ENCODE data around the gene GNG7. TPM values are rescaled to one million over a fixed set of nuclear protein-coding genes. Genes with fewer than 3 reads are reported as not detected.
"Not testable (repeated sequence)": the region's sequence is repeated elsewhere in the genome, so short reads cannot be mapped to it uniquely, and the experiment has no call there.

GNG7 gene
- total and polyA plus RNA-seq, 12 donors = 0.83 to 16.5 (median 7.8) TPM

- no peak overlapping the region for H3K27ac ChIP-seq
- no peaks in the 10 kb centered on the region for H3K9me3 ChIP-seq (replicated peaks in 1 of 3)
- H3K4me1 ChIP-seq (replicated peaks in 1 of 2) = peaks cover 10 to 12% of the 10 kb centered on the region in 2 donors
- no peaks in the 10 kb centered on the region for H3K36me3 ChIP-seq (replicated peaks in 1 of 2)
- H3K4me3 ChIP-seq = no peak overlapping the region
- DNase-seq = peak in 1 of 7 donors; percentile 12
- WGBS, 4 donors = 86 to 90% (median 88%) methylated on average over 17 to 19 of the region's 19 CpGs
- no peak for TF ChIP-seq POLR2A (IDR thresholded peaks at IDR 0.05)
- no peak for TF ChIP-seq CTCF (IDR thresholded peaks at IDR 0.05)
- intact Hi-C loops (cut with DNase I) = no loop called here
- H3K27me3 ChIP-seq = no peaks in the 10 kb centered on the region
Observed at GRCh38 chr19:2573916-2574315, 128.6 kb downstream of the GNG7 start.

- DNase-seq; intact Hi-C loops (cut with DNase I); H3K4me1 ChIP-seq (replicated peaks in 1 of 2); H3K27ac ChIP-seq; H3K36me3 ChIP-seq (replicated peaks in 1 of 2); H3K4me3 ChIP-seq; H3K9me3 ChIP-seq (replicated peaks in 1 of 3); H3K27me3 ChIP-seq: not testable (repeated sequence)
- 95 to 96% (median 95%) methylated on average over 12 of the region's 12 CpGs for WGBS, 4 donors
Observed at GRCh38 chr19:2572152-2572551, 130.3 kb downstream of the GNG7 start.

GRCh38 chr19:2569596-2570465 is 132.7 kb downstream of the GNG7 start:
- WGBS, 4 donors = 87 to 92% (median 88%) methylated on average over 20 to 21 of the region's 21 CpGs
- Histone ChIP-seq H3K9me3 (replicated peaks in 1 of 3) (no peaks in the 10 kb centered on the region), H3K27ac (peak overlapping the region in 1 of 5 donors; percentile 40), H3K27me3 (no peaks in the 10 kb centered on the region), H3K4me3 (no peak overlapping the region), H3K36me3 (replicated peaks in 1 of 2) (no peaks in the 10 kb centered on the region), H3K4me1 (replicated peaks in 1 of 2) (no peaks in the 10 kb centered on the region)
- intact Hi-C loops (cut with DNase I) = no loop called here
- peak in 1 of 7 donors; percentile 14 for DNase-seq
- TF ChIP-seq POLR2A (IDR thresholded peaks at IDR 0.05) = no peak
- TF ChIP-seq CTCF (IDR thresholded peaks at IDR 0.05) = no peak

- intact Hi-C loops (cut with DNase I) = no loop called here
- no peak for DNase-seq
- WGBS, 4 donors = 60 to 77% (median 70%) methylated on average over 4 to 6 of the region's 6 CpGs
Observed at GRCh38 chr19:2567996-2568395, 134.5 kb downstream of the GNG7 start.

More at GRCh38 chr19:2567996-2568395, 134.5 kb downstream of the GNG7 start:
- H3K27ac ChIP-seq = peak overlapping the region in 1 of 5 donors; percentile 69
- H3K4me1 ChIP-seq (replicated peaks in 1 of 2) = no peaks in the 10 kb centered on the region
- H3K4me3 ChIP-seq = no peak overlapping the region
- H3K9me3 ChIP-seq (replicated peaks in 1 of 3) = no peaks in the 10 kb centered on the region
- H3K27me3 ChIP-seq = no peaks in the 10 kb centered on the region
- no peaks in the 10 kb centered on the region for H3K36me3 ChIP-seq (replicated peaks in 1 of 2)
- no peak for TF ChIP-seq POLR2A (IDR thresholded peaks at IDR 0.05)
- TF ChIP-seq CTCF (IDR thresholded peaks at IDR 0.05) = no peak

Data from adrenal gland (tissue), 12 donors.